T-helper 1 cell (primary cell): ENCODE data around the gene FUBP3.
A peak's percentile ranks its signal among the peaks of the same experiment; 100 is the strongest.

Experiments used
- DNase-seq, 5 donors: peaks; one replicate each; pipeline ENCODE4 v3.0.0-alpha.2; 2012 to 2020
- total RNA-seq, 4 donors: gene quantifications; one replicate each; lab custom pipeline; 2026; lab: John Stamatoyannopoulos, UW

FUBP3 gene, protein sequence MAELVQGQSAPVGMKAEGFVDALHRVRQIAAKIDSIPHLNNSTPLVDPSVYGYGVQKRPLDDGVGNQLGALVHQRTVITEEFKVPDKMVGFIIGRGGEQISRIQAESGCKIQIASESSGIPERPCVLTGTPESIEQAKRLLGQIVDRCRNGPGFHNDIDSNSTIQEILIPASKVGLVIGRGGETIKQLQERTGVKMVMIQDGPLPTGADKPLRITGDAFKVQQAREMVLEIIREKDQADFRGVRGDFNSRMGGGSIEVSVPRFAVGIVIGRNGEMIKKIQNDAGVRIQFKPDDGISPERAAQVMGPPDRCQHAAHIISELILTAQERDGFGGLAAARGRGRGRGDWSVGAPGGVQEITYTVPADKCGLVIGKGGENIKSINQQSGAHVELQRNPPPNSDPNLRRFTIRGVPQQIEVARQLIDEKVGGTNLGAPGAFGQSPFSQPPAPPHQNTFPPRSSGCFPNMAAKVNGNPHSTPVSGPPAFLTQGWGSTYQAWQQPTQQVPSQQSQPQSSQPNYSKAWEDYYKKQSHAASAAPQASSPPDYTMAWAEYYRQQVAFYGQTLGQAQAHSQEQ
- total RNA-seq: 42.2 to 46.7 (median 44.2) reads per million in 4 donors

GRCh38 chr9:130578865-130579737 lies at the start of gene FUBP3:
Gene FUBP3 (plus strand): TSS chr9:130579577. CDS start chr9:130579681, 104 bp downstream.
- peak; percentile 74 to 89 (median 78) for DNase-seq

DNA sequence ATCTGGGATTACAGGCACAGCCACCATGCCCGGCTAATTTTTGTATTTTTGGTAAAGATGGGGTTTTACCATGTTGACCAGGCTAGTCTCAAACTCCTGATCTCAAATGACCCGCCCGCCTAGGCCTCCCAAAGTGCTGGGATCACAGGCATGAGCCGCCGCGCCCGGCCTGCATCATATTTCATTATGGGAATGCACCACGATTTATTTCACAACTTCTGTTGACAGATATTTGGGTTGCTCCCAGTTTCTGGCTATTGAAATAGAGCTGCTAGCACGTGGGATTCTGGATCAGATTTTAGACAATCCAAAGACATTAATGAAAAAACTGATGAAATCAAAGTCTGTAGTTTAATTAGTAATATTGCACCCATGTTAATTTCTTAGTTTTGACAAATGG lies 48.4 kb upstream of the FUBP3 start:
- DNase-seq: no peak

GRCh38 chr9:130531670-130532069 lies 47.7 kb upstream of the FUBP3 start:
- no peak for DNase-seq

DNA sequence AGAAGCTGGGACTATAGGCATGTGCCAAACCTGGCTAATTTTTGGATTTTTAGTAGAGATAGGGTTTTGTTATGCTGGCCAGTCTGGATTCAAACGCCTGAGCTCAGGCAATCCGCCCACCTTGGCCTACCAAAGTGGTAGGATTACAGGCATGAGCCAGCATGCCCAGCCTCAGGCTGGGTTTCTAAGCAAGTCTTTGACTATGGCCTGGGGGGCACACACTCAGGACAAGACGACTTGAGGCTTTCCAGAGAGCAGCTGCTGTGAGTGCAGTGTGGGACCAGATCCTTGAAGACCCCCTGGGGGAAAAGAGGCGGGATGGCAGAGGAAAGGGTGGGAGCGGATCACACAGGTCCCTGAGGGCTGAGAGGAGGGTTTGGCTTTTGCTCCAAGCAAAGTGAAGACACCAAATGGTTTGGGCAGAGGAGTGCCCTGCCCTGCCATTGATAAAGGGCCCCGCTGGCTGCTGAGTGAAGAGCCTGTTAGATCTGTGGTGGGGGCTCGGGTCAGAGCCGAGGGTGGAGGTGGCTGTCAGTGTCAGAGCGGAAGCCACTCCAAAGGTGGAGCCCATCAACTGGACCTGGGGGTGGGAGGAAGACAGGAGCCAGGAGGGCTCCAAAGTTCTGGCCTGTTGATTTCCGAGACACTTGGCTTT lies 46.8 kb upstream of the FUBP3 start:
- no peak for DNase-seq

- no peak for DNase-seq
Measured at GRCh38 chr9:130535818-130536521, 43.4 kb upstream of the FUBP3 start.

DNA sequence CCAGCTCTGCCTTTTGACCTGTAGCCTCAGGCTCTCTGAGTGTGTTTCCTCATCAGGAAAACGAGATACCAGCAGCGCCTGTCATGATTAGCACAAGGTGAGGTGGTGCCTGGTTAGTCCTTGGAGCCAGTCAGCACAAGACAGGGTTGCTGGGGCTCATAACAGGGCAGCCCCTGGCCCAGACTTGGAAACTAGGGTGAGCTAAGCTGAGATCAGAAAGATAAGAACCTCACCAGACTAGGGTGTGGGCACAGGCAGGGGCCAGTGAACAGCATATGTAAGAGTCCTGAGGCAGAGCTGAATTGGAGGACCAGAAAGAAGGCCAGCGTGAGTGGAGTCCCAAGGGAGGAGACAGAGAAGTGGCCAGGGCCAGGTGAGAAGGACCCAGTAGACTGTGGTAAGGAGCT lies 42.7 kb upstream of the FUBP3 start:
- DNase-seq: no peak

DNA sequence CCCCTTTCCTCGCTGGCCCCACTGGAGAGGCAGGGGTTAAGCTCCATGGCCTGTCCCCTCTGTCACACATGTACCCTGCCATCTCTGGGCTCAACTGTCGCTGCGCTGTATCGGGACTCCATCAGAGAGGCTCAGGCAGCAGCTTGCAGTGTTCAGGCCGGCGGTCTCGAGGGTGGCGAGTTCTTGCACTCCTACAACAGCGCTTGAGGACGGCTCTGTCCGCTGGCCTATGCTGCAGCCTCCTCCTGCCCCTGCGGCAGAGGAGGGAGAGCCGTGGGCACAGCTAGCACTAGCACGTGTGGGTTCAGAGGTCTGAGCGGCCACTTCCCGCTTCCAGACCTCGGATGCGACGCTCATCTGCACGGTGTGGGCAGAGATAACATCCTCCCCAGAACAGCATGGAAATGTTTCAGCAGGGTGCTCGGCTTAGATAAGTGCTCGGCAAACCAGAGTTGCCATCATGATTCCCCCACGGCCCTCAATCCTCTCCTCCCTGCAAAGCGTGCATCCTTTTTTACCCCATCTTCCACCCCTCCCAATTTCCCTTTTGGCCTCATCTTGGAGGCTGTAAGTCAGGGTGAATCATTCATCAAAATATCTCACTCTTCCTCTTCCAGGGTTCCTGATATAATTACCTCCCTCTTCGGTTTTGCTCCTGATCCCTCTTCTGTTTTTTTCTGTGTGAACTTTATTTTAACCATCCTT lies 41.9 kb upstream of the FUBP3 start:
- DNase-seq: no peak

DNA sequence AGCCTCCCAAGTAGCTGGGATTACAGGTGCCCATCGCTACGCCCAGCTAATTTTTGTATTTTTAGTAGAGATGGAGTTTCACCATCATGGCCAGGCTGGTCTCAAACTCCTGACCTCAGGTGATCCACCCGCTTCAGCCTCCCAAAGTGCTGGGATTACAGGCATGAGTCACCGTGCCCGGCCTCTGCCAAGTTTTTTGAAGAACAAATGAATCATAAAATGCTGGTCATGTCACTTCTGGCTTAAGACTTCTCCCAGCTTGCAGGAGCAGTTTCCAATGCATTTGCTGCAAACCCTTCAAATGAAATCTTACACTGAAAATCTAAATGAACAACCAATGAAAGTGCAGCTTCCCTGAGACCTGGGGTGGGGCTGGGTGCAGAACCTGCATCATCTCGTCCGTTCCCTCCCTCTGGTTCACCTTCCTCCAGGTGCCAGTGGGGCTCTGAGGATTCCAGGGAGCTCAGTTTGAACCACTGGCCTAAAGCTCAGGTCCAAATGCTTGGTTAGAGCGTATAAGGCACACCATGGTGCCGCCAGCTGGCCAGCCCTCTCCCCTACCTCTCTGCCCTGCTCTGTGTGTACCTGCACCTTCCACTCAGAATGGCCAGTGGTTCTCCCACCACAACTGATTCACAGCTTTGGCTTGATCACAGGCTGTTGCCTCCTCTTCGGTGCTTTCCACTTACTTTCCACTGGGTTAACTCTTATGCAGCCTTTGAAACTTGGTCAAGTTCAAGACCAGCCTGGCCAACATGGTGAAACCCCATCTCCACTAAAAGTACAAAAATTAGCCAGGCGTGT lies 39.8 kb upstream of the FUBP3 start:
- no peak for DNase-seq

DNA sequence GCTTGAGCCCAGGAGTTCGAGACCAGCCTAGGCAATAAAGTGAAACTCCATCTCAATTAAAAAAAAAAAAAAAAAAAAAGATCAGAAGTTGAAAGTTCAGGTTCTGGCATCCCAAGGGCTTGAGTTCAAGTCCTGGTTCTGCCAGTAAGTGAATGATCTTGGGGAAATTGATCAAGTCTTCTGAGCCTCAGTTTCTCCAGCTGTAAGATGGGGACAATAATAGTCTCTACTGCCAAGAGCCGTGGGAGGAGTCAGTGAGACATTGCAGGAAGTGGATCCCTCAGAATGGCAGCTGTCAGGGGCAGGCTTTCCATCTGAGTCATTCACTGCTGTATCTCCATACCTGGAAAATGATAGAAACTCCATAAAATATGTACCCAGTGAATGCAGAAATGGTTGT lies 37.8 kb upstream of the FUBP3 start:
- no peak for DNase-seq

GRCh38 chr9:130542038-130542437 lies 37.3 kb upstream of the FUBP3 start:
- DNase-seq: no peak

- DNase-seq: no peak
Measured at GRCh38 chr9:130542457-130543228, 36.7 kb upstream of the FUBP3 start.

- no peak for DNase-seq
Measured at GRCh38 chr9:130543368-130543767, 36.0 kb upstream of the FUBP3 start.

- no peak for DNase-seq
Measured at GRCh38 chr9:130543859-130544258, 35.5 kb upstream of the FUBP3 start.

- DNase-seq: no peak
Measured at GRCh38 chr9:130544364-130544763, 35.0 kb upstream of the FUBP3 start.

GRCh38 chr9:130548103-130548502 lies 31.3 kb upstream of the FUBP3 start:
- no peak for DNase-seq

DNA sequence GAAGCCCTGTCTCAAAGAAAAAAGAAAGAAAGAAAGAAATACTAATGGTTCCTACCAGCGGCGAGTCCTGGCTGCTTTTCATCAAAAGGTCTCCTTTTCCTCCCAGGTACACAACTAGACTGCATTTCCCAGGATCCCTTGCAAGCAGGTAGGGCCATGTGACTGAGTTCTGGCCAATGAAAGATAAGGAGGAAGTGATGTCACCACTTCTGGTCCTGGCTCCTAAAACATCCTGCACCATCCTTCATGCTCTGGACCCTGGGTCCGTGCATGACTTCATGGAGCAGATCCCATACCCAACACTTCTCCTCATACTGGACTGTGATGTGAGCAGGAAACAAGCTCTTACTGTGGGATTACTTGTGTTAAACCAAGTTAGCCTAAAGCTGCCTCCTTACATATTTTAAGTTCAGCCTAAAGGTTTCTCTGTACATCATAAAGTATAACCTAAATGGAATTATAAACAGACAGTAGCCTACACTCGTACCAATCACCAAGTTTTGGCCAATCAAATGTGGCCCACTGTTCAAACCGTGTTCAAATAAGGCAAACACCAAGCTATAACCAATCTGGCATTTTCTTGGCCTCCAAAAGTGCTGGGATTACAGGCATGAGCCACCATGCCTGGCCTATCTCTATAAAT lies 30.2 kb upstream of the FUBP3 start:
- DNase-seq: no peak

DNA sequence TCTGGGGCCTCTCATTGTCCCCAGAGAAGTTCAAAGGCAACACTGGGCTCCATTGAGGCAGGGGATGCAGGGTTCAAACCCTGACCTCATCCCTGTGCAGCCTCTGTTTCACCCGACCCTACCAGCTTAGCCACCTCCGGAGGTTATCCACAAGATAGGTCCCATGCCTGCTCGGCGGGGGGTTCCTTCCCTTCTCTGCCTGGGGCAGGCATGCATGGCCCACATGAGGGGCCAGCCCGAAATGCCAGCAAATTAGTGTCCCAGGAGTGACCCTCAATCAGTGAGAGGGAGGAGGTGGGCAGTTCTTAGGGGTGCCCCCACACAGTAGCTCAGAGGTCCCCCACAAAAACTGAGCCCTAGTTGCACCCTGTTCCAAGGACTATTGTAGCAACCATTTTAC lies 24.8 kb upstream of the FUBP3 start:
- no peak for DNase-seq

DNA sequence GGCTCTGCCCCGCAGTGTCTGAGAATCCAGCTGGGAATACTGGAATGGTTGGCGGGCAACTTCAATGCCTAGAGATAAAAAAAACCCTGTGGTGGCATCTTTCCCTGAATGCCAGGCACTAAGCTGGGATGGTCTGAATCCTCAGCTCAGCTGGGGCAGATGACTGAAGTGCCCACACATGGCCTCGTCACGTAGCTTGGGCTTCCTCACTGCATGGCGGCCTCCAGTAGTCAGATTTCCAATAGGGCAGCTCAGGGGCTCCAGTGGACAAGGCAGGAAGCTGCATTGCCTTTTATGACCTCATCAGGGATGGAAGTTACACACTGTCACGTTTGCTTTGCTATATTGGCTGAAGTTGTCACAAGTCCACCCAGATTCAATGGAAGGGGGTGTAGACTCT lies 24.3 kb upstream of the FUBP3 start:
- no peak for DNase-seq

GRCh38 chr9:130555968-130556367 lies 23.4 kb upstream of the FUBP3 start:
- no peak for DNase-seq
